WTC11 (cell line): ENCODE measurements around the gene SEMA3D. TPM values are rescaled to one million over a fixed set of nuclear protein-coding genes. Genes with fewer than 3 reads are reported as not detected.

Experiments used
- ATAC-seq: fragments of 200-7000 bp; cut with Tn5 transposase; 2 replicates; pipeline ENCODE4 v1.10.0; 2021; ENCODE audit warnings: mild to moderate bottlenecking, moderate library complexity
- CTCF ChIA-PET: fragments of 300-600 bp; sonication (Branson Sonifier 250); formaldehyde crosslinking; loops from one replicate; lab custom pipeline; 2021; ENCODE audit warnings: antibody characterized with exemption; lab: Charles Lee
- POLR2A ChIA-PET: fragments of 350-600 bp; sonication (Branson Sonifier 250); formaldehyde crosslinking; loops from one replicate; lab custom pipeline; 2021; ENCODE audit warnings: antibody characterized with exemption; lab: Charles Lee
- DNase-seq: peaks from one replicate; pipeline ENCODE4 v3.0.0; 2021; ENCODE audit warnings: low spot score
- H3K27ac Mint-ChIP-seq: 2 replicates; pipeline ENCODE4 v1.8.0; 2021; ENCODE audit warnings: mixed read lengths
- H3K27me3 Mint-ChIP-seq: 2 replicates; pipeline ENCODE4 v1.8.0; 2021; ENCODE audit warnings: low read depth, mild to moderate bottlenecking, moderate library complexity, mixed read lengths
- H3K36me3 Mint-ChIP-seq: 2 replicates; pipeline ENCODE4 v1.8.0; 2021; ENCODE audit warnings: mixed read lengths
- H3K4me1 Mint-ChIP-seq: 2 replicates; pipeline ENCODE4 v1.8.0; 2022; ENCODE audit warnings: mixed read lengths
- H3K4me3 Mint-ChIP-seq: 2 replicates; pipeline ENCODE4 v1.8.0; 2021; ENCODE audit warnings: mild to moderate bottlenecking, moderate library complexity, mixed read lengths
- H3K9me3 Mint-ChIP-seq: 2 replicates; pipeline ENCODE4 v1.8.0; 2021; ENCODE audit warnings: mixed read lengths
- ATF1 ChIP-seq: sonication (generic); formaldehyde crosslinking; IDR thresholded peaks from 2 replicates; pipeline ENCODE4 v1.8.1; 2023; ENCODE audit warnings: mild to moderate bottlenecking, moderate library complexity, missing genetic modification reagents
- ATF3 ChIP-seq: sonication (generic); formaldehyde crosslinking; conservative IDR thresholded peaks from 2 replicates; pipeline ENCODE4 v1.8.1; 2022; ENCODE audit warnings: mild to moderate bottlenecking, missing genetic modification reagents
- CREB1 ChIP-seq: sonication (generic); formaldehyde crosslinking; IDR thresholded peaks from 2 replicates; pipeline ENCODE4 v1.8.0; 2023; ENCODE audit warnings: mild to moderate bottlenecking, missing genetic modification reagents
- ESRRA ChIP-seq: sonication (generic); formaldehyde crosslinking; IDR thresholded peaks from 2 replicates; pipeline ENCODE4 v1.8.1; 2022; ENCODE audit warnings: mild to moderate bottlenecking, missing genetic modification reagents, borderline replicate concordance
- ETV6 ChIP-seq: sonication (generic); formaldehyde crosslinking; IDR thresholded peaks from 2 replicates; pipeline ENCODE4 v1.8.1; 2022; ENCODE audit warnings: mild to moderate bottlenecking, missing genetic modification reagents
- HMGXB4 ChIP-seq: sonication (generic); formaldehyde crosslinking; IDR thresholded peaks from 2 replicates; pipeline ENCODE4 v1.8.1; 2023; ENCODE audit warnings: mild to moderate bottlenecking, moderate library complexity, missing genetic modification reagents
- MXD4 ChIP-seq: fragments of 250-450 bp; sonication (Bioruptor Pico); IDR thresholded peaks from 2 replicates; pipeline ENCODE4 v1.8.0; 2021; ENCODE audit warnings: mild to moderate bottlenecking, moderate library complexity, borderline replicate concordance
- NFATC4 ChIP-seq: fragments of 250-450 bp; sonication (Bioruptor Pico); IDR thresholded peaks from 2 replicates; pipeline ENCODE4 v1.9.0; 2021; ENCODE audit warnings: mild to moderate bottlenecking
- NFE2L1 ChIP-seq: sonication (generic); formaldehyde crosslinking; IDR thresholded peaks from 2 replicates; pipeline ENCODE4 v1.8.1; 2023; ENCODE audit warnings: missing genetic modification reagents
- NFYB ChIP-seq: sonication (generic); formaldehyde crosslinking; conservative IDR thresholded peaks from 2 replicates; pipeline ENCODE4 v1.8.0; 2022; ENCODE audit warnings: low read depth, missing genetic modification reagents
- NR3C1 ChIP-seq: sonication (generic); formaldehyde crosslinking; conservative IDR thresholded peaks from 2 replicates; pipeline ENCODE4 v1.8.1; 2023; ENCODE audit warnings: low read depth, mild to moderate bottlenecking, missing genetic modification reagents
- SOX15 ChIP-seq: fragments of 250-450 bp; sonication (Bioruptor Pico); IDR thresholded peaks from 2 replicates; pipeline ENCODE4 v1.9.0; 2021; ENCODE audit warnings: mild to moderate bottlenecking
- TCF7 ChIP-seq: sonication (generic); formaldehyde crosslinking; IDR thresholded peaks from 2 replicates; pipeline ENCODE4 v1.8.0; 2022; ENCODE audit warnings: mild to moderate bottlenecking, low read depth, missing genetic modification reagents, moderate library complexity
- TEAD1 ChIP-seq: sonication (generic); formaldehyde crosslinking; IDR thresholded peaks from 2 replicates; pipeline ENCODE4 v1.8.0; 2022; ENCODE audit warnings: mild to moderate bottlenecking, missing genetic modification reagents
- USF1 ChIP-seq: sonication (generic); formaldehyde crosslinking; IDR thresholded peaks from 2 replicates; pipeline ENCODE4 v1.8.0; 2022; ENCODE audit warnings: mild to moderate bottlenecking, missing genetic modification reagents
- ZNF138 ChIP-seq: sonication (generic); formaldehyde crosslinking; conservative IDR thresholded peaks from 2 replicates; pipeline ENCODE4 v1.8.1; 2022; ENCODE audit warnings: mild to moderate bottlenecking, moderate library complexity, missing genetic modification reagents
- ZNF232 ChIP-seq: sonication (generic); formaldehyde crosslinking; IDR thresholded peaks from 2 replicates; pipeline ENCODE4 v1.8.0; 2022; ENCODE audit warnings: mild to moderate bottlenecking, missing genetic modification reagents
- ZNF281 ChIP-seq: sonication (generic); formaldehyde crosslinking; IDR thresholded peaks from 2 replicates; pipeline ENCODE4 v1.8.0; 2023; ENCODE audit warnings: mild to moderate bottlenecking, missing genetic modification reagents
- ZNF416 ChIP-seq: fragments of 250-450 bp; sonication (Bioruptor Pico); IDR thresholded peaks from 2 replicates; pipeline ENCODE4 v1.9.0; 2021; ENCODE audit warnings: mild to moderate bottlenecking, inconsistent platforms
- ZNF423 ChIP-seq: fragments of 250-450 bp; sonication (Bioruptor Pico); IDR thresholded peaks from 2 replicates; pipeline ENCODE4 v2.1.2; 2022; ENCODE audit warnings: mild to moderate bottlenecking, moderate library complexity
- total RNA-seq: library from RNA; stranded (reverse); gene quantifications from 3 replicates; pipeline ENCODE4 v1.2.3, GENCODE V29; 2021
- TF ChIP-seq, protein P1 (sequence below): sonication (generic); formaldehyde crosslinking; IDR thresholded peaks from 2 replicates; pipeline ENCODE4 v1.8.0; 2022; ENCODE audit warnings: mild to moderate bottlenecking, missing genetic modification reagents

The SEMA3D gene
- total RNA-seq, 1 experiment from 2014 or later: 3.8 TPM

GRCh38 chr7:85126383-85126782 is 60.5 kb downstream of the SEMA3D start (continued):
- TF ChIP-seq HMGXB4 (no peak), ATF1 (CRISPR knock-in tag) (no peak), TEAD1 (CRISPR knock-in tag) (no peak), SOX15 (CRISPR knock-in tag) (no peak), NFE2L1 (no peak), TCF7 (no peak), ZNF423 (CRISPR knock-in tag) (no peak), NR3C1 (no peak), USF1 (CRISPR knock-in tag) (no peak), ATF3 (CRISPR knock-in tag) (no peak), ZNF138 (CRISPR knock-in tag) (no peak)
- TF ChIP-seq, protein P1, sequence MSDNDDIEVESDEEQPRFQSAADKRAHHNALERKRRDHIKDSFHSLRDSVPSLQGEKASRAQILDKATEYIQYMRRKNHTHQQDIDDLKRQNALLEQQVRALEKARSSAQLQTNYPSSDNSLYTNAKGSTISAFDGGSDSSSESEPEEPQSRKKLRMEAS: no peak
- TF ChIP-seq, all 79 proteins: peak for 0

GRCh38 chr7:85125651-85126131 is 61.2 kb downstream of the SEMA3D start:
- H3K4me1 Mint-ChIP-seq: no peaks in the 10 kb centered on the region
- no peak for ATAC-seq

More at GRCh38 chr7:85125651-85126131, 61.2 kb downstream of the SEMA3D start:
- ChIA-PET POLR2A (no interaction called here), CTCF (interaction anchor here (1.2 kb wide), 1 partner anchor 65 kb away, joined by 4 read pairs; no protein-coding TSS in a partner anchor)
- Mint-ChIP-seq H3K4me3 (no peak overlapping the region), H3K27me3 (no peaks in the 10 kb centered on the region), H3K27ac (no peak overlapping the region), H3K9me3 (no peaks in the 10 kb centered on the region), H3K36me3 (no peaks in the 10 kb centered on the region)
- TF ChIP-seq ESRRA (CRISPR knock-in tag) (no peak), ATF3 (CRISPR knock-in tag) (no peak), NFYB (no peak), ETV6 (CRISPR knock-in tag) (no peak), ZNF416 (CRISPR knock-in tag) (no peak), ZNF281 (CRISPR knock-in tag) (no peak), TCF7 (no peak), CREB1 (CRISPR knock-in tag) (no peak), ZNF232 (CRISPR knock-in tag) (no peak), NFATC4 (CRISPR knock-in tag) (no peak), MXD4 (CRISPR knock-in tag) (no peak)
- no peak for DNase-seq
